OCI-LY1 (cell line): ENCODE measurements around the gene MESD.

Source experiments
- EZH2 ChIP-seq: fragments of 200-600 bp; sonication (generic), shearing (Covaris generic); IDR thresholded peaks from 2 replicates; pipeline ENCODE4 v1.8.0; 2017; ENCODE audit warnings: borderline replicate concordance, mixed run types, mild to moderate bottlenecking, antibody characterized with exemption, low read length, moderate library complexity, mixed read lengths
- TF ChIP-seq, protein P1 (sequence below): fragments of 200-600 bp; sonication (generic), shearing (Covaris generic); IDR thresholded peaks from 2 replicates; pipeline ENCODE4 v1.5.1; 2017; ENCODE audit warnings: mild to moderate bottlenecking, antibody characterized with exemption, low read length, moderate library complexity, mixed read lengths

DNA sequence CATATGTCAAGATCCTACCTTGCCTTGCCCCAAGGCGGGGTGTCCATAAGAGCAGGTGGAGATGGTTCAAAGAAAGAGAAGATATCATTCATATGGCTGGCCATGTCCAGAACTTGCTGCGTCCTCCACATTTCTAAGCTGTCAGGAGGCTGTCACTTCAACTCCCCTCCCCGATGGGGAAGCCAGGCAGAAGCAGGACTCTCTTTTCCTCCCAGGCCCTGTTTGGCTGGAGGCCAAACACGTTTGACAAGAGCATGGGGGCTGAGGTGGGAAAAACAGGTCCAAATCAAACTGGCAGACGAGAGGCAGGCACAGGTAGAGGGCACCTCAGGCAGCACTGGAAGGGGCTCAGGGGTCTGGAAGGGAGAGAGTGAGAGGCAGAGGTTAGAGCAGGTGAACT, 37.7 kb downstream of the MESD start:
- TF ChIP-seq, protein P1, sequence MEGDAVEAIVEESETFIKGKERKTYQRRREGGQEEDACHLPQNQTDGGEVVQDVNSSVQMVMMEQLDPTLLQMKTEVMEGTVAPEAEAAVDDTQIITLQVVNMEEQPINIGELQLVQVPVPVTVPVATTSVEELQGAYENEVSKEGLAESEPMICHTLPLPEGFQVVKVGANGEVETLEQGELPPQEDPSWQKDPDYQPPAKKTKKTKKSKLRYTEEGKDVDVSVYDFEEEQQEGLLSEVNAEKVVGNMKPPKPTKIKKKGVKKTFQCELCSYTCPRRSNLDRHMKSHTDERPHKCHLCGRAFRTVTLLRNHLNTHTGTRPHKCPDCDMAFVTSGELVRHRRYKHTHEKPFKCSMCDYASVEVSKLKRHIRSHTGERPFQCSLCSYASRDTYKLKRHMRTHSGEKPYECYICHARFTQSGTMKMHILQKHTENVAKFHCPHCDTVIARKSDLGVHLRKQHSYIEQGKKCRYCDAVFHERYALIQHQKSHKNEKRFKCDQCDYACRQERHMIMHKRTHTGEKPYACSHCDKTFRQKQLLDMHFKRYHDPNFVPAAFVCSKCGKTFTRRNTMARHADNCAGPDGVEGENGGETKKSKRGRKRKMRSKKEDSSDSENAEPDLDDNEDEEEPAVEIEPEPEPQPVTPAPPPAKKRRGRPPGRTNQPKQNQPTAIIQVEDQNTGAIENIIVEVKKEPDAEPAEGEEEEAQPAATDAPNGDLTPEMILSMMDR, result no peak
- no peak for TF ChIP-seq EZH2
